Vagina (tissue), 2 donors: ENCODE measurements around the gene ZFYVE1.
"Not testable (repeated sequence)": the region's sequence is repeated elsewhere in the genome, so short reads cannot be mapped to it uniquely, and the experiment has no call there.

Experiments
- CTCF ChIP-seq, 3 experiments: fragments of 450-650 bp in 2 of 3; fragments of 200-600 bp in 1 of 3; sonication (generic) in 1 of 3; IDR thresholded peaks; one replicate each; pipeline ENCODE4 v1.5.1; 2017 to 2019; ENCODE audit warnings: antibody characterized with exemption in 3 of 3, mild to moderate bottlenecking in 2 of 3, moderate library complexity in 2 of 3
- POLR2A ChIP-seq, 2 donors: fragments of 450-650 bp; IDR thresholded peaks; one replicate each; pipeline ENCODE4 v1.6.1; 2017; ENCODE audit warnings: antibody characterized with exemption in 2 of 2, mild to moderate bottlenecking in 2 of 2, moderate library complexity in 2 of 2

GRCh38 chr14:73016011-73016410 is 10.9 kb downstream of the ZFYVE1 start:
- not testable (repeated sequence) for TF ChIP-seq CTCF, POLR2A (IDR thresholded peaks at IDR 0.05)
